GM12878 (cell line): ENCODE data around the gene MRPL36. TPM values are rescaled to one million over a fixed set of nuclear protein-coding genes. Genes with fewer than 3 reads are reported as not detected.

ENCODE experiments used
- ATAC-seq: fragments of 200-7000 bp; cut with Tn5 transposase; 3 replicates; pipeline ENCODE4 v1.9.1; 2020; ENCODE audit warnings: mild to moderate bottlenecking, moderate library complexity
- BruUV-seq: library from RNA; stranded (reverse); fragments of 400-500 nt; replicated peaks from 2 replicates; lab custom pipeline; 2021; lab: Mats Ljungman, UMichigan
- CTCF ChIA-PET: fragments of 300-600 bp; sonication (Branson Sonifier 250); formaldehyde crosslinking; extraction: SDS; loops from one replicate; lab custom pipeline; 2021; ENCODE audit warnings: inconsistent platforms; lab: Yijun Ruan, JAX
- POLR2A ChIA-PET: fragments of 350-600 bp; formaldehyde crosslinking; extraction: SDS; loops from one replicate; lab custom pipeline; 2021; ENCODE audit warnings: inconsistent platforms; lab: Charles Lee
- RAD21 ChIA-PET: fragments of 300-600 bp; sonication (Branson Sonifier 250); formaldehyde crosslinking; loops from one replicate; lab custom pipeline; 2023; ENCODE audit warnings: antibody characterized with exemption; ENCODE audit not compliant: unreplicated experiment; lab: Charles Lee
- SMC1A ChIA-PET: fragments of 300-600 bp; sonication (Branson Sonifier 250); formaldehyde crosslinking; loops from one replicate; lab custom pipeline; 2023; ENCODE audit not compliant: unreplicated experiment, uncharacterized antibody; lab: Charles Lee
- DNase-seq: peaks from one replicate; pipeline ENCODE4 v3.0.0-alpha.2; 2011; ENCODE audit warnings: low read depth, low spot score
- FAIRE-seq: peaks from 3 replicates; lab custom pipeline; 2011; peaks lifted over from hg19 to GRCh38; lab: Jason Lieb, UNC
- H2AFZ ChIP-seq: 2 replicates; pipeline ENCODE4 v1.6.0; 2011; ENCODE audit warnings: low read depth, low read length, control low read depth; ENCODE audit not compliant: control insufficient read depth
- H3K27ac ChIP-seq: 2 replicates; pipeline ENCODE4 v1.5.1; 2011; ENCODE audit warnings: control low read depth; ENCODE audit not compliant: control insufficient read depth, insufficient read depth
- H3K27me3 ChIP-seq, 2 experiments: replicated peaks in 1 of 2; 2 replicates each; pipeline versions ENCODE4 v1.6.0 to v1.6.1; 2011; ENCODE audit warnings: low read length in 1 of 2; ENCODE audit not compliant: control insufficient read depth in 2 of 2, insufficient read depth in 2 of 2
- H3K36me3 ChIP-seq, 2 experiments: 2 replicates each; pipeline ENCODE4 v1.5.1; 2011; ENCODE audit warnings: low read length in 1 of 2; ENCODE audit not compliant: control insufficient read depth in 2 of 2, insufficient read depth in 2 of 2
- H3K4me1 ChIP-seq: 2 replicates; pipeline ENCODE4 v1.6.1; 2011; ENCODE audit warnings: mild to moderate bottlenecking, low read length, moderate library complexity, mixed read lengths; ENCODE audit not compliant: control insufficient read depth, insufficient read depth
- H3K4me2 ChIP-seq: 2 replicates; pipeline ENCODE4 v1.6.0; 2011; ENCODE audit warnings: control low read depth; ENCODE audit not compliant: control insufficient read depth, insufficient read depth
- H3K4me3 ChIP-seq: fragments of 200-600 bp; sonication (generic); 2 replicates; pipeline ENCODE4 v1.5.1; 2016
- H3K79me2 ChIP-seq: 2 replicates; pipeline ENCODE4 v1.6.0; 2011; ENCODE audit warnings: low read length; ENCODE audit not compliant: control insufficient read depth, insufficient read depth
- H3K9ac ChIP-seq: 2 replicates; pipeline ENCODE4 v1.8.0; 2011; ENCODE audit warnings: low read length, control low read depth, mixed read lengths; ENCODE audit not compliant: control insufficient read depth, insufficient read depth
- H3K9me3 ChIP-seq: replicated peaks from 3 replicates; pipeline ENCODE4 v1.5.1; 2011; ENCODE audit warnings: mild to moderate bottlenecking, low read length; ENCODE audit not compliant: control insufficient read depth, insufficient read depth
- H4K20me1 ChIP-seq: 2 replicates; pipeline ENCODE4 v1.6.0; 2011; ENCODE audit not compliant: control insufficient read depth, insufficient read depth
- NRF1 ChIP-seq: conservative IDR thresholded peaks from 2 replicates; pipeline ENCODE4 v1.6.1; 2011; ENCODE audit warnings: mild to moderate bottlenecking, low read depth, low read length, improper control_type of control experiment
- POLR2A ChIP-seq: IDR thresholded peaks from 2 replicates; pipeline ENCODE4 v1.6.1; 2011; ENCODE audit warnings: low read depth, mild to moderate bottlenecking, low read length
- PRDM15 ChIP-seq: fragments of 450-650 bp; formaldehyde crosslinking; IDR thresholded peaks from 2 replicates; pipeline ENCODE4 v1.4.0; 2020; ENCODE audit warnings: mild to moderate bottlenecking, moderate library complexity
- RUNX3 ChIP-seq: IDR thresholded peaks from 2 replicates; pipeline ENCODE4 v1.6.1; 2012; ENCODE audit warnings: low read length, inconsistent platforms
- TARDBP ChIP-seq: IDR thresholded peaks from 2 replicates; pipeline ENCODE4 v1.6.1; 2016; ENCODE audit warnings: borderline replicate concordance
- WGBS: methylation state at CpG from one replicate; pipeline ENCODE4 v1.1.6; 2016; ENCODE audit warnings: low lambda C conversion rate; ENCODE audit not compliant: insufficient replicate concordance, insufficient coverage; ENCODE audit errors: missing lambda C conversion rate; 5-methylcytosine and 5-hydroxymethylcytosine counted together
- in situ Hi-C: fragments of 300-500 bp; cut with MboI; formaldehyde crosslinking; loops from 9 replicates; pipeline ENCODE4 v1.14.3; 2018; ENCODE audit warnings: mixed read lengths
- intact Hi-C: fragments of 100-400 bp; cut with micrococcal nuclease; formaldehyde crosslinking; loops from one replicate; pipeline ENCODE4 v1.14.2; 2022; ENCODE audit not compliant: unreplicated experiment
- polyA plus RNA-seq, 11 experiments: library from polyadenylated mRNA; depleted of rRNA in 4 of 11; unstranded in 6 of 11; stranded (reverse) in 5 of 11; fragments of >200 nt; fragmentation: Nextera tagmentation in 4 of 11; fragmentation: Illumina TruSeq in 1 of 11; extraction: Ambion mirVana in 4 of 11; extraction: Trizol in 1 of 11; gene quantifications; 1 replicate in 1 of 11; 2 replicates in 10 of 11; pipeline versions ENCODE4 v1.2.1 to v1.2.3, GENCODE V29; 2011 to 2016; ENCODE audit warnings: inconsistent platforms in 2 of 11, missing spikeins in 2 of 11, low read depth in 1 of 11
- total RNA-seq, 4 experiments: library from RNA; depleted of rRNA in 3 of 4; stranded (reverse); fragments of >200 nt in 3 of 4; fragmentation: Illumina TruSeq in 1 of 4; extraction: Trizol in 1 of 4; gene quantifications; 2 replicates each; pipeline versions ENCODE4 v1.2.1 to v1.2.3, GENCODE V29; 2013 to 2021
- TF ChIP-seq, protein P1 (sequence below): fragments of 450-650 bp; IDR thresholded peaks from 2 replicates; pipeline ENCODE4 v1.6.1; 2017; ENCODE audit warnings: mild to moderate bottlenecking, low read depth, inconsistent platforms; ENCODE audit not compliant: poor library complexity, severe bottlenecking
- TF ChIP-seq, protein P2 (sequence below): fragments of 150-350 bp; IDR thresholded peaks from 2 replicates; pipeline ENCODE4 v1.6.1; 2016; ENCODE audit warnings: low read depth, low read length
- TF ChIP-seq, protein P3 (sequence below): fragments of 450-650 bp; IDR thresholded peaks from 2 replicates; pipeline ENCODE4 v1.6.1; 2017; ENCODE audit warnings: mild to moderate bottlenecking, moderate library complexity

MRPL36 gene
- total and polyA plus RNA-seq, 10 of the 15 experiments (the other 5 are each of a cell fraction or from before 2014, with no cell fraction given), result 89.2 to 559 (median 152) TPM

DNA sequence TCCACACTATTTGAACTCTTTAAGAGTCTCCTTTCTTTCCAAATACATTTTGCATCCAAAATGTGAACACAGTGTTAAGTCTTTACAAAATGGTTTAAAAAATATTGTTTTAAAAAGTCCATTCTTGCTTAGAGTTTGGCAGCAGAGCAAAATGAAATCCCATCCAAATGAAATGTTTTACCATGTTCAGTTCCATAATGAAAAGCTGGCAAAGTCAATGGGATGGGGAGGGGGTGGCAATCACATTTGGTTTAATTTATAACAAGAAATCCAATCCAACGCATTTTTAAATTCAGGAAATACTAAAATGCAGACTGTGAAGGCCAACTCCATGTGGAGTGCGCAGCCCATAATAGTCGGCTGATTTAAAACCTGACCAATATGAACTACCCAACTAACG is 39.4 kb downstream of the MRPL36 start:
- DNase-seq, result no peak
- Histone ChIP-seq H3K79me2 (no peaks in the 10 kb centered on the region), H3K4me2 (no peak overlapping the region), H3K27me3 (peaks cover 0 to 3% of the 10 kb centered on the region in 2 experiments; a peak in 2 of 4 replicates), H3K4me1 (no peaks in the 10 kb centered on the region), H3K9me3 (no peaks in the 10 kb centered on the region; the same call in 1 of the 3 replicates), H3K4me3 (no peak overlapping the region), H4K20me1 (no peaks in the 10 kb centered on the region), H3K27ac (no peak overlapping the region), H3K9ac (no peak overlapping the region), H3K36me3 (no peaks in the 10 kb centered on the region), H2AFZ (no peak overlapping the region)
- CTCF ChIA-PET, result no interaction called here
- SMC1A ChIA-PET, result no interaction called here
- WGBS, result 69% methylated on average over 4 of the region's 4 CpGs
- no TSS peak for BruUV-seq
- ATAC-seq, result no peak
- in situ Hi-C loops, result no loop called here
- FAIRE-seq, result no peak
- RAD21 ChIA-PET, result no interaction called here
- POLR2A ChIA-PET, result no interaction called here
- intact Hi-C loops, result loop anchor here (5.0 kb wide), 1 partner anchor 42 kb away; the partner anchor contains the start of gene NDUFS6
- TF ChIP-seq, protein P1, sequence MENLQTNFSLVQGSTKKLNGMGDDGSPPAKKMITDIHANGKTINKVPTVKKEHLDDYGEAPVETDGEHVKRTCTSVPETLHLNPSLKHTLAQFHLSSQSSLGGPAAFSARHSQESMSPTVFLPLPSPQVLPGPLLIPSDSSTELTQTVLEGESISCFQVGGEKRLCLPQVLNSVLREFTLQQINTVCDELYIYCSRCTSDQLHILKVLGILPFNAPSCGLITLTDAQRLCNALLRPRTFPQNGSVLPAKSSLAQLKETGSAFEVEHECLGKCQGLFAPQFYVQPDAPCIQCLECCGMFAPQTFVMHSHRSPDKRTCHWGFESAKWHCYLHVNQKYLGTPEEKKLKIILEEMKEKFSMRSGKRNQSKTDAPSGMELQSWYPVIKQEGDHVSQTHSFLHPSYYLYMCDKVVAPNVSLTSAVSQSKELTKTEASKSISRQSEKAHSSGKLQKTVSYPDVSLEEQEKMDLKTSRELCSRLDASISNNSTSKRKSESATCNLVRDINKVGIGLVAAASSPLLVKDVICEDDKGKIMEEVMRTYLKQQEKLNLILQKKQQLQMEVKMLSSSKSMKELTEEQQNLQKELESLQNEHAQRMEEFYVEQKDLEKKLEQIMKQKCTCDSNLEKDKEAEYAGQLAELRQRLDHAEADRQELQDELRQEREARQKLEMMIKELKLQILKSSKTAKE, result no peak
- TF ChIP-seq, protein P2, sequence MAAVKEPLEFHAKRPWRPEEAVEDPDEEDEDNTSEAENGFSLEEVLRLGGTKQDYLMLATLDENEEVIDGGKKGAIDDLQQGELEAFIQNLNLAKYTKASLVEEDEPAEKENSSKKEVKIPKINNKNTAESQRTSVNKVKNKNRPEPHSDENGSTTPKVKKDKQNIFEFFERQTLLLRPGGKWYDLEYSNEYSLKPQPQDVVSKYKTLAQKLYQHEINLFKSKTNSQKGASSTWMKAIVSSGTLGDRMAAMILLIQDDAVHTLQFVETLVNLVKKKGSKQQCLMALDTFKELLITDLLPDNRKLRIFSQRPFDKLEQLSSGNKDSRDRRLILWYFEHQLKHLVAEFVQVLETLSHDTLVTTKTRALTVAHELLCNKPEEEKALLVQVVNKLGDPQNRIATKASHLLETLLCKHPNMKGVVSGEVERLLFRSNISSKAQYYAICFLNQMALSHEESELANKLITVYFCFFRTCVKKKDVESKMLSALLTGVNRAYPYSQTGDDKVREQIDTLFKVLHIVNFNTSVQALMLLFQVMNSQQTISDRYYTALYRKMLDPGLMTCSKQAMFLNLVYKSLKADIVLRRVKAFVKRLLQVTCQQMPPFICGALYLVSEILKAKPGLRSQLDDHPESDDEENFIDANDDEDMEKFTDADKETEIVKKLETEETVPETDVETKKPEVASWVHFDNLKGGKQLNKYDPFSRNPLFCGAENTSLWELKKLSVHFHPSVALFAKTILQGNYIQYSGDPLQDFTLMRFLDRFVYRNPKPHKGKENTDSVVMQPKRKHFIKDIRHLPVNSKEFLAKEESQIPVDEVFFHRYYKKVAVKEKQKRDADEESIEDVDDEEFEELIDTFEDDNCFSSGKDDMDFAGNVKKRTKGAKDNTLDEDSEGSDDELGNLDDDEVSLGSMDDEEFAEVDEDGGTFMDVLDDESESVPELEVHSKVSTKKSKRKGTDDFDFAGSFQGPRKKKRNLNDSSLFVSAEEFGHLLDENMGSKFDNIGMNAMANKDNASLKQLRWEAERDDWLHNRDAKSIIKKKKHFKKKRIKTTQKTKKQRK, result no peak
- TF ChIP-seq TARDBP (no peak), POLR2A (no peak), NRF1 (no peak), PRDM15 (no peak), RUNX3 (no peak)
- TF ChIP-seq, protein P3, sequence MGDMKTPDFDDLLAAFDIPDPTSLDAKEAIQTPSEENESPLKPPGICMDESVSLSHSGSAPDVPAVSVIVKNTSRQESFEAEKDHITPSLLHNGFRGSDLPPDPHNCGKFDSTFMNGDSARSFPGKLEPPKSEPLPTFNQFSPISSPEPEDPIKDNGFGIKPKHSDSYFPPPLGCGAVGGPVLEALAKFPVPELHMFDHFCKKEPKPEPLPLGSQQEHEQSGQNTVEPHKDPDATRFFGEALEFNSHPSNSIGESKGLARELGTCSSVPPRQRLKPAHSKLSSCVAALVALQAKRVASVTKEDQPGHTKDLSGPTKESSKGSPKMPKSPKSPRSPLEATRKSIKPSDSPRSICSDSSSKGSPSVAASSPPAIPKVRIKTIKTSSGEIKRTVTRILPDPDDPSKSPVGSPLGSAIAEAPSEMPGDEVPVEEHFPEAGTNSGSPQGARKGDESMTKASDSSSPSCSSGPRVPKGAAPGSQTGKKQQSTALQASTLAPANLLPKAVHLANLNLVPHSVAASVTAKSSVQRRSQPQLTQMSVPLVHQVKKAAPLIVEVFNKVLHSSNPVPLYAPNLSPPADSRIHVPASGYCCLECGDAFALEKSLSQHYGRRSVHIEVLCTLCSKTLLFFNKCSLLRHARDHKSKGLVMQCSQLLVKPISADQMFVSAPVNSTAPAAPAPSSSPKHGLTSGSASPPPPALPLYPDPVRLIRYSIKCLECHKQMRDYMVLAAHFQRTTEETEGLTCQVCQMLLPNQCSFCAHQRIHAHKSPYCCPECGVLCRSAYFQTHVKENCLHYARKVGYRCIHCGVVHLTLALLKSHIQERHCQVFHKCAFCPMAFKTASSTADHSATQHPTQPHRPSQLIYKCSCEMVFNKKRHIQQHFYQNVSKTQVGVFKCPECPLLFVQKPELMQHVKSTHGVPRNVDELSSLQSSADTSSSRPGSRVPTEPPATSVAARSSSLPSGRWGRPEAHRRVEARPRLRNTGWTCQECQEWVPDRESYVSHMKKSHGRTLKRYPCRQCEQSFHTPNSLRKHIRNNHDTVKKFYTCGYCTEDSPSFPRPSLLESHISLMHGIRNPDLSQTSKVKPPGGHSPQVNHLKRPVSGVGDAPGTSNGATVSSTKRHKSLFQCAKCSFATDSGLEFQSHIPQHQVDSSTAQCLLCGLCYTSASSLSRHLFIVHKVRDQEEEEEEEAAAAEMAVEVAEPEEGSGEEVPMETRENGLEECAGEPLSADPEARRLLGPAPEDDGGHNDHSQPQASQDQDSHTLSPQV, result no peak
